MM.1S (cell line): ENCODE data around the gene VAV2.

Source experiments
- DNase-seq: peaks from one replicate; pipeline ENCODE4 v3.0.0-alpha.2; 2015
- H2AFZ ChIP-seq: fragments of 300-600 bp; sonication (generic); 2 replicates; pipeline ENCODE4 v1.6.0; 2016; ENCODE audit warnings: antibody characterized with exemption, low read length
- H3F3A ChIP-seq: fragments of 300-600 bp; sonication (generic); 2 replicates; pipeline ENCODE4 v1.6.1; 2016; ENCODE audit warnings: mild to moderate bottlenecking, antibody characterized with exemption, low read length, moderate library complexity, mixed read lengths; ENCODE audit not compliant: insufficient read depth
- H3K27ac ChIP-seq: fragments of 300-600 bp; sonication (generic); 2 replicates; pipeline ENCODE4 v1.5.1; 2016; ENCODE audit warnings: mild to moderate bottlenecking, low read length
- H3K27me3 ChIP-seq: fragments of 300-600 bp; sonication (generic); replicated peaks from 2 replicates; pipeline ENCODE4 v1.6.0; 2016; ENCODE audit warnings: low read length; ENCODE audit not compliant: insufficient read depth
- H3K36me3 ChIP-seq: fragments of 300-600 bp; sonication (generic); replicated peaks from 2 replicates; pipeline ENCODE4 v1.6.1; 2016; ENCODE audit warnings: mild to moderate bottlenecking, low read length, mixed read lengths; ENCODE audit not compliant: insufficient read depth
- H3K4me1 ChIP-seq: fragments of 300-600 bp; sonication (generic); 2 replicates; pipeline ENCODE4 v1.6.1; 2016; ENCODE audit warnings: low read length, mixed read lengths
- H3K4me2 ChIP-seq: fragments of 300-600 bp; sonication (generic); 2 replicates; pipeline ENCODE4 v1.6.0; 2016; ENCODE audit warnings: low read depth, low read length
- H3K4me3 ChIP-seq: fragments of 300-600 bp; sonication (generic); 2 replicates; pipeline ENCODE4 v1.5.1; 2016; ENCODE audit warnings: low read length, mixed read lengths
- H3K79me2 ChIP-seq: fragments of 300-600 bp; sonication (generic); 2 replicates; pipeline ENCODE4 v1.6.1; 2016; ENCODE audit warnings: mixed run types, low read length, mixed read lengths
- H3K9ac ChIP-seq: fragments of 300-600 bp; sonication (generic); 2 replicates; pipeline ENCODE4 v1.6.1; 2016; ENCODE audit warnings: low read length, mixed read lengths
- H3K9me2 ChIP-seq: fragments of 300-600 bp; sonication (generic); replicated peaks from 2 replicates; pipeline ENCODE4 v1.6.1; 2016; ENCODE audit warnings: mild to moderate bottlenecking, low read length, mixed read lengths; ENCODE audit not compliant: insufficient read depth
- H3K9me3 ChIP-seq: fragments of 300-600 bp; sonication (generic); replicated peaks from 2 replicates; pipeline ENCODE4 v1.6.1; 2016; ENCODE audit warnings: mild to moderate bottlenecking, low read length, mixed read lengths; ENCODE audit not compliant: insufficient read depth
- H4K20me1 ChIP-seq: fragments of 300-600 bp; sonication (generic); 2 replicates; pipeline ENCODE4 v1.6.1; 2016; ENCODE audit warnings: mild to moderate bottlenecking, low read length, moderate library complexity, mixed read lengths; ENCODE audit not compliant: insufficient read depth
- EZH2 ChIP-seq: fragments of 300-600 bp; sonication (generic); optimal IDR thresholded peaks from 2 replicates; pipeline ENCODE3; 2017; ENCODE audit warnings: low read depth, mild to moderate bottlenecking, antibody characterized with exemption, low read length, mixed read lengths
- EZH2phosphoT487 ChIP-seq: fragments of 300-600 bp; sonication (generic); IDR thresholded peaks from 2 replicates; pipeline ENCODE4 v1.6.1; 2018; ENCODE audit warnings: antibody characterized with exemption, low read length
- TF ChIP-seq, protein P1 (sequence below): fragments of 300-600 bp; sonication (generic); IDR thresholded peaks from 2 replicates; pipeline ENCODE4 v1.5.1; 2016; ENCODE audit warnings: antibody characterized with exemption, low read length, mixed read lengths

The VAV2 gene

DNA sequence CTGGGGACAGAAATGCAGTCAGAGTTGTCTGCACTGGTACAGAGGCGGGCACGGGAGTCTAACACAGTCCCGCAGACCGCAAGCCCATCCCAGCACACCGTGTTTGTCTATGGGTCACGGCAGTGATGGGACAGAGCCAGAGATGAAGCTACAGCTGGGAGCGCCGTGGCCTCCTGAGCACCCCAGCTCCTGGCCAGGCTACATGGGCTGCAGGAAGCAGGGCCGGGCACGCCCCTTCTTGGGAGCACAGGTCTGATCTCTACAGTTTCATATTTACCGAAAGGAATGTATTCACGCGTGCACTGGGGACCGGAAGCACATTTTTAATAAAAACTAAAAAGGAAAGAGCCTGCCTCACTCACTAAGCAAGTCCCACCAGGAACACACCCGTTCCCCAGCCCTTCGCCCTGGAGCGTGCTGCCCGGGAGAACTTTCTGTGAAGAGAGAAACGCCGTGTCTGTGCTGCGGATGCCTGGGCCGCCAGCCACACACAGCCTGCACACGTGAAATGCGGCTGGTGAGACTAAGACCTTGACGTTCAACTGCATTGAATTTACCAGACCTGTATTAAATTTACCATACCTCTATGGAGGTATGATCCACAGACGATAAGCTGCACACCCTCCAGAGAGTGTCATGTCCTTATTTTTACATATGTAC lies 81.1 kb downstream of the VAV2 start:
- Histone ChIP-seq H3K27ac (no peak overlapping the region), H3K9ac (no peak overlapping the region), H3K4me1 (no peaks in the 10 kb centered on the region), H3K79me2 (no peaks in the 10 kb centered on the region), H3K4me3 (no peak overlapping the region), H4K20me1 (no peaks in the 10 kb centered on the region), H3K36me3 (no peaks in the 10 kb centered on the region), H3K27me3 (peaks cover 6% of the 10 kb centered on the region; the same call in 1 of the 2 replicates), H3K4me2 (no peak overlapping the region), H3K9me2 (no peaks in the 10 kb centered on the region), H3K9me3 (no peaks in the 10 kb centered on the region), H2AFZ (no peak overlapping the region), H3F3A (no peaks in the 10 kb centered on the region)
- TF ChIP-seq EZH2 (no peak), EZH2phosphoT487 (no peak)
- TF ChIP-seq, protein P1, sequence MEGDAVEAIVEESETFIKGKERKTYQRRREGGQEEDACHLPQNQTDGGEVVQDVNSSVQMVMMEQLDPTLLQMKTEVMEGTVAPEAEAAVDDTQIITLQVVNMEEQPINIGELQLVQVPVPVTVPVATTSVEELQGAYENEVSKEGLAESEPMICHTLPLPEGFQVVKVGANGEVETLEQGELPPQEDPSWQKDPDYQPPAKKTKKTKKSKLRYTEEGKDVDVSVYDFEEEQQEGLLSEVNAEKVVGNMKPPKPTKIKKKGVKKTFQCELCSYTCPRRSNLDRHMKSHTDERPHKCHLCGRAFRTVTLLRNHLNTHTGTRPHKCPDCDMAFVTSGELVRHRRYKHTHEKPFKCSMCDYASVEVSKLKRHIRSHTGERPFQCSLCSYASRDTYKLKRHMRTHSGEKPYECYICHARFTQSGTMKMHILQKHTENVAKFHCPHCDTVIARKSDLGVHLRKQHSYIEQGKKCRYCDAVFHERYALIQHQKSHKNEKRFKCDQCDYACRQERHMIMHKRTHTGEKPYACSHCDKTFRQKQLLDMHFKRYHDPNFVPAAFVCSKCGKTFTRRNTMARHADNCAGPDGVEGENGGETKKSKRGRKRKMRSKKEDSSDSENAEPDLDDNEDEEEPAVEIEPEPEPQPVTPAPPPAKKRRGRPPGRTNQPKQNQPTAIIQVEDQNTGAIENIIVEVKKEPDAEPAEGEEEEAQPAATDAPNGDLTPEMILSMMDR, result no peak
- DNase-seq, result no peak

DNA sequence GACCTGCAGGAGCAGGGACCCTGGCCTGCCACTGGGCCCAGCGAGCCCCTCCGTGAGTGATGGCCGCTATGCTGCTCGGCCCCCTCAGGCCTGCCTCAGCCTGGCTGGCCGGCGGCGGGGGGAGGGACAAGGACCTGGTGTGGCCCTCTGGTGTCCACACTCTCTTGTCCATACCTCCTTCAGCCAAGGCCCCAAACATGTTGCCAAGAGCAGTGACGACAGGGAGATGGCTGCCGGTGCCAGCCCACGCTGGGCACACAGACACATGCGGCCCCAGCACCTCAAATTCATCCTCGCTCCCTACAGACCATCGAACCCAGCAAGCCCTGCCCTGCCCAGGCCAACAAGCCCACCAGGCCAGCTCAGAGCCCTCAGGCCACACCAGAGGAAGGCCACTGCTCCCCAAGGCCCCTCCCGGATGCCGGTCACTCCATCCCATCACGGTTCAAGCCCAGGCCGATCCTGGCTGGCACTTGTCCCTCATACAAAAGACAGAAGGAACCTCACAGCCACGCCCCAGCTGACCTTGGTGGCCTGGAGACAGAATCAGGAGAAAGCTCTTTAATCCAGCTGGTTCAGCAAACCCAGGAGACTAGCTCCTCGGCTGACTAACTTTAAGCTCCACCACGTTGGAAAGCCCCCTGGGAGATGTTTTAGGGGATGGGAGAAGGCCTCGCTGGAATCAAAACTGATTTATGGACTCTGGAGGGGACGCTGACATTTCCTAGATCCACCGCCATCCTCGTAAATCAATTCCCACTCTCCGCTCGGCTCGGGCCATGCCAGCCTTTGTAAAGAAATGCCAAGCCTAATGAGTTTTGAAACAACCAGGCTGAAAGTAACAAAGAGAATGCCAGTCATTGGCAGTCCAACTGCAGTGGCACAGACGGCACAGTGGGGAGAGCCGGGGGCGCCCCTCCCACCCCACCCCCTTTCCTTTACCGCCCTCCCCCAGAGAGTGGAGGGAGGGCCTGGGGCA lies 84.9 kb downstream of the VAV2 start:
- H4K20me1 ChIP-seq, result no peaks in the 10 kb centered on the region
- no peak overlapping the region for H2AFZ ChIP-seq
- H3K9me3 ChIP-seq, result no peaks in the 10 kb centered on the region
- no peak overlapping the region for H3K4me3 ChIP-seq
- H3K9ac ChIP-seq, result no peak overlapping the region
- peaks cover 31% of the 10 kb centered on the region for H3K27me3 ChIP-seq
- TF ChIP-seq EZH2 (no peak), EZH2phosphoT487 (no peak)
- TF ChIP-seq, protein P1, result no peak
- H3K4me1 ChIP-seq, result no peaks in the 10 kb centered on the region
- H3K4me2 ChIP-seq, result no peak overlapping the region
- no peak overlapping the region for H3K27ac ChIP-seq
- DNase-seq, result no peak
- H3K36me3 ChIP-seq, result no peaks in the 10 kb centered on the region
- H3F3A ChIP-seq, result no peaks in the 10 kb centered on the region
- no peaks in the 10 kb centered on the region for H3K79me2 ChIP-seq
- H3K9me2 ChIP-seq, result no peaks in the 10 kb centered on the region

DNA sequence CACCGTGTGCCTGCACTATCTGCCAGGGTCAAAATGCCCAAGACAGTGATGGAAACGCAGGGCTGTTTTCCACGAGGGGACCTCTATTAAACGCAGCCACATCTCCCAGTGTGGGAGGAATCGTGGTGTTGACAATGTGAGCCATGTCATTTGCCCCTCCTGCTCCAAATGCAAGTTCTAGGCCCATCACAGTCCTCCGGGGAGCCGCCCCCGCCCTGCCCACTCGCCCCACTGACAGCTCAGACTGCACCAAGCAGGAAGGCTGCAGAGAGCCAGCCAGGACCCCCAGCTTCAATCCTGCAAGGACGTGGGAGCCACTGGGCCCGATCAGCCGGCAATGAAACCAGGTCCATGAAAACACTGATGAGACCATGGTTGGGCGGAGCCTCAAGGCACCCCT lies 85.9 kb downstream of the VAV2 start:
- TF ChIP-seq, protein P1, result no peak
- TF ChIP-seq EZH2 (no peak), EZH2phosphoT487 (no peak)
- Histone ChIP-seq H2AFZ (no peak overlapping the region), H3K4me1 (no peaks in the 10 kb centered on the region), H3K9ac (no peak overlapping the region), H3K27ac (no peak overlapping the region), H3K9me3 (no peaks in the 10 kb centered on the region), H4K20me1 (no peaks in the 10 kb centered on the region), H3K4me2 (no peak overlapping the region), H3K27me3 (peaks cover 40% of the 10 kb centered on the region), H3K9me2 (no peaks in the 10 kb centered on the region), H3K4me3 (no peak overlapping the region), H3F3A (no peaks in the 10 kb centered on the region), H3K79me2 (no peaks in the 10 kb centered on the region), H3K36me3 (no peaks in the 10 kb centered on the region)
- DNase-seq, result no peak
